ENCODE measurements around the gene TMEM203.

TMEM203 gene

DNA sequence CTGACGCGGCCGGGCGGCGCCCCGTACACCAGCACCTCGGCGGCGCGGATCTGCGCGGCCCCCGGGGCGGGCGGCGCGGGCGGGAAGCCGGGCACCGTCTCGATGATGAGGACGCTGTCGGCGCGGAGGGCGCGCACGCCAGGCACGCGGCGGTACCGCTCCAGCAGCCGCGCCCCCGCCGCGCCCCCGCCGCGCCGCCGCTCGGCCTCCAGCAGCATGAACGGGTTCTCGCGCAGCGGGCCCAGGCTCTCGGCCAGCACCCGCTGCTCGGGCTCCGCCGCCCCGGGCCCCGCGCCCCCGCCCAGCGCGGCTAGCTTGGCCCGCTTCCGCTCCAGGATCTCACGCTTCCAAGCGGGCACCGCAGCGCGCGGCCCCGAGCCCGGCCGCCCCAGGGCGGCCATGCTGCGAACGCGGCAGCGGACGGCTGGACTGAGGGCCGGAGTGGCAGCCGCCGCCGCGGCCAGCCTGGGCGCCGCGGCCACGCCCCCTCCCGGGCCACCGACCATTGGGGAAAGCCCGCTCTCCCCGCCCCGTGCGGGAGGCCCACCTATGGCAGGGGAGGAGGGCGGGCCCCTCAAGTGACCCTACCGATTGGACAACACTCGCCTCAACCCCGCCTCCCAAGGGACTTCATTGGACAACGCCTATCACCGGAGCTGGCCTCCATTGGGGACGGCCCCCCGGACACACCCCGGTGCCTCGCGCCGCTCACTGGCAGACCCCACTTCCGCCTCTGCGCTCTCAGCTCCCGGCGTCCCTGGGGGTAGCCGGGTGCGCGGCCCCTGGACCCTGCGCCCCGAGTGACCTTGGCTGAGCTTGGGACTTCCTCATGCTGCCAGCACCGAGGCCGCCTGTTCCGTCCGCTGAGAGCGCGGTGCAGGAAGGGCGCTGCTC, 4.9 kb downstream of the TMEM203 start, which contains the start of gene TPRN:
TPRN (minus strand) TSS at position 431 of the 894 bp plus-strand sequence; CDS start at position 401, 30 bp downstream.
- H3K27ac ChIP-seq = peak within 1 kb of the TSS in 20 of 21 experiments; percentile 61 to 97 (median 82)
- H3K4me3 ChIP-seq = peak within 1 kb of the TSS; percentile 45 to 71 (median 58)

DNA sequence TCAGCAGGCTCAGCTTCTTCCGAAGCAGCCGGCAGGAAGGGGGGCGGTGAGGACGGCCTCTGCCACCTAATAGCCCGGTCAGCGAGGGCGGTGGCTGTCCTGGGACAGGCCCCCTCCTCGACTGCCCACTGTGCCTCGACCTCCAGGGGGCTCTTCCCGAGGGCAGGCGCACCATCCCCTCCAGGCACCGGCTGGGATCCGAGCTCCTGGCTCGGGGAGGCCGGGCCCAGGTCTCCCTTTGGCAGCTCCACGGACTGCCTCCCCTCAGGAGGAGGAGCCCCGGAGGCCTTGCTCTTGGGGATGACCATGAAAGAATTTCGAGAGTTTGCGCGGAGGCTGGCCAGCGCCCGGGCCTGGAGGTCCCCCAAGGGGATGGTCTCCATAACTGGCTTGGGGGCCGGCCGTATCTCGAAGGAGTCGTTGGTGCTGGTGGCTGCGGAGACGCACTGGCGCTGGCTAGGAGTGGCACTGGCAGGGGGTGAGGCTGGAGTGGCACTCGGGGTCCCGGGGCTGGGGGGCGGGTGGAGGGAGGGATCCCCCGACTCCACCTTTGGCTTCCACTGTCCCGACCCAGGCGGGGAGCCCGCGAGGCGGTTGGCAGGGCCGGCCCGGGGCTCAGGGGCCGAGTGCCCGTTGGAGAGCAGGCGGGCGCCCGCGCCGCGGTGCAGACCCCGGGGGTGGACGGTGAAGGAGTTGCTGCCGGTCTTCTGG, 5.9 kb downstream of the TMEM203 start:
- Histone ChIP-seq H3K27ac (peak overlapping the region in 7 of 21 experiments; percentile 7 to 65 (median 39)), H3K4me3 (peak overlapping the region; percentile 9 to 71 (median 27))

- H3K4me3 ChIP-seq = no peak overlapping the region
These were observed 6.6 kb downstream of the TMEM203 start for GRCh38 chr9:137198902-137199283.

GRCh38 chr9:137198051-137198901, 7.2 kb downstream of the TMEM203 start:
- no peak overlapping the region for H3K4me3 ChIP-seq
- H3K27ac ChIP-seq = peak overlapping the region in 1 of 21 experiments; percentile 17

More at GRCh38 chr9:137198902-137199283, 6.6 kb downstream of the TMEM203 start:
- H3K27ac ChIP-seq = peak overlapping the region in 5 of 21 experiments; percentile 11 to 51 (median 39)

GRCh38 chr9:137195525-137196220, 9.8 kb downstream of the TMEM203 start:
- peak overlapping the region in 9 of 21 experiments; percentile 1 to 72 (median 50) for H3K27ac ChIP-seq
- H3K4me3 ChIP-seq = peak overlapping the region in 1 of 7 experiments; percentile 16

GRCh38 chr9:137194909-137195308, 10.5 kb downstream of the TMEM203 start:
- peak overlapping the region in 1 of 7 experiments; percentile 16 for H3K4me3 ChIP-seq

GRCh38 chr9:137194388-137194787, 11.1 kb downstream of the TMEM203 start:
- H3K27ac ChIP-seq = peak overlapping the region in 9 of 21 experiments; percentile 1 to 72 (median 36)
- no peak overlapping the region for H3K4me3 ChIP-seq

More at GRCh38 chr9:137194909-137195308, 10.5 kb downstream of the TMEM203 start:
- peak overlapping the region in 10 of 21 experiments; percentile 1 to 72 (median 49) for H3K27ac ChIP-seq

DNA sequence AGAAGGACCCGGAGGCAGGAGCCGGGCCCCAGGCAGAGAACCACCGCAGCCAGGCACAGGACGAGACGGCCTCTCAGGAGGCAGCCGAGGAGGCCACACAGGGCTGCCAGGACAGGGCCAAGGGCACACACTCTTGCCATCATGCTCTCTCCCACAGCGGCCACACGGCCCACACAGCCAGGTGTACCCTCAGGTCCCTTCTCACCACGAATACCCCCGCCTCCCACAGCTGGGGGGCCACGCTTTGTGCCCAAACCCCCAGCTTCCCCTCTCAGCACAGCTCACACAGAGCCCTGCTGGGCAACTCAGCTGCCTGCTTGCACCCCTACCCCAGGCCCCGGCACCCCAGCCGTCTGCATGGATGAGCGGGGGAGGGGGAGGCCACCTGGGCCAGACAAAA, 11.7 kb downstream of the TMEM203 start:
- Histone ChIP-seq H3K27ac (peak overlapping the region in 2 of 21 experiments; percentile 40 to 72), H3K4me3 (no peak overlapping the region)

- Histone ChIP-seq H3K4me3 (no peak overlapping the region), H3K27ac (no peak overlapping the region)
These were observed 12.6 kb downstream of the TMEM203 start for GRCh38 chr9:137192859-137193258.

GRCh38 chr9:137192448-137192780, 13.0 kb downstream of the TMEM203 start:
- Histone ChIP-seq H3K4me3 (no peak overlapping the region), H3K27ac (no peak overlapping the region)

DNA sequence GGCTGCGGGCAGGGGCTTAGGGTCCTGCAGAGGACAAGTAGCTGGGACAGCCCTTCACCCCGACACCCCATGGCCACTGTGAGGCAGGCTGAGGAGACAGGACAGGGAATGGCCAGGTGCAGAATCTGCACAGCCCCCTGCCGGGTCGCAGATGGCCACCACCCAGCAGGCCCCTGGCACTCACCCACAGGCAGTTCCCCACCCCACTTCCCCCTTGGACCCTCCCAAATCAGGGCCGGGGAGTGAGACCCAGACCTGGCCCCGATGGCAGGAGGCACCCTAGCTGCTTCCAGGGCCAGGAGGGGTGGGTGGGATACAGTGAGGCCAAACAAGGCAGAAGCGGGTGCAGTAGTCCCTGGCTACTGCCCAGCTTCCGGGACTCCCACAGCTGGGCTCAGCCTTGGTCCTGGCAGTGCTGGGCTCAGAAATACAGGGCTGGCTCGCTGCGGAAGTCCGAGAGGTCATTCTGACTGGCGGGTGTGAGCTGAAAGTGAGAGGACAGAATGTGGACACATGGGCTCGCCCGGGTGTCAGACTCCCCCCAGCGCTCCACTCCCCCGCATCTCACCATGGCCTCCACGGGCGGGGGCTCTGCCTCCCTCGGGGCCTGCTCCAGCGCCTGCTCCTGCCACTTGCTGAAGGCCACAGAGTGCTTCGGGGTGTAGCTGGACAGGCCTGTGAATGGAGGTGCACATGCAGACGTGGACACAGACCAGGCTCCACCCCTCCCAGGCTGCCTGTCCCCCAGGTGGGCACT, 13.6 kb downstream of the TMEM203 start:
- no peak overlapping the region for H3K4me3 ChIP-seq
- H3K27ac ChIP-seq = peak overlapping the region in 1 of 21 experiments; percentile 32

DNA sequence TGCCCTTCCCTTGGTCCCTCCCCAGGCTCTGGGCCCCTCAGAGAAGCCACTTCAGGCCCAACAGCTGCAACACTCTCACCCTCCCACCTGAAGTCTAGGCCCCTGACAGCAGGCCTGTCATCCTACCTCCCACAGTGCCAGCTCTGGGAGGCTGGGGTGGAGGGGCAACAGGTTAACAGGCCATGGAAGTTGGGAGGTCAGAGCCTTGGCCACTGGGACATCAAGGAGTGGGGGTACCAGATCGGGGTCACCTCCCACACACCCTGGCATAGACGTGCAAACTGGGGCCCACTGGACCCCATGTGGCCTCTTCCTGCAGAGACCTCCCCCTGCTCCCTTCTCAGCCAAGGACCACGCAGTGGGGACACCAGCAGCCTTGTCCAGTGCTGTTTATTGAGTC, 14.2 kb downstream of the TMEM203 start:
- H3K27ac ChIP-seq = peak overlapping the region in 2 of 21 experiments; percentile 32 to 97

GRCh38 chr9:137190315-137190856, 15.1 kb downstream of the TMEM203 start:
- peak overlapping the region in 17 of 21 experiments; percentile 91 to 99 (median 97) for H3K27ac ChIP-seq
- peak overlapping the region in 1 of 7 experiments; percentile 99 for H3K4me3 ChIP-seq

More for the DNA sequence above, 14.2 kb downstream of the TMEM203 start:
- no peak overlapping the region for H3K4me3 ChIP-seq

GRCh38 chr9:137189297-137190295, 15.9 kb downstream of the TMEM203 start:
- H3K4me3 ChIP-seq = peak overlapping the region; percentile 77 to 99 (median 90)
- peak overlapping the region; percentile 91 to 99 (median 97) for H3K27ac ChIP-seq

DNA sequence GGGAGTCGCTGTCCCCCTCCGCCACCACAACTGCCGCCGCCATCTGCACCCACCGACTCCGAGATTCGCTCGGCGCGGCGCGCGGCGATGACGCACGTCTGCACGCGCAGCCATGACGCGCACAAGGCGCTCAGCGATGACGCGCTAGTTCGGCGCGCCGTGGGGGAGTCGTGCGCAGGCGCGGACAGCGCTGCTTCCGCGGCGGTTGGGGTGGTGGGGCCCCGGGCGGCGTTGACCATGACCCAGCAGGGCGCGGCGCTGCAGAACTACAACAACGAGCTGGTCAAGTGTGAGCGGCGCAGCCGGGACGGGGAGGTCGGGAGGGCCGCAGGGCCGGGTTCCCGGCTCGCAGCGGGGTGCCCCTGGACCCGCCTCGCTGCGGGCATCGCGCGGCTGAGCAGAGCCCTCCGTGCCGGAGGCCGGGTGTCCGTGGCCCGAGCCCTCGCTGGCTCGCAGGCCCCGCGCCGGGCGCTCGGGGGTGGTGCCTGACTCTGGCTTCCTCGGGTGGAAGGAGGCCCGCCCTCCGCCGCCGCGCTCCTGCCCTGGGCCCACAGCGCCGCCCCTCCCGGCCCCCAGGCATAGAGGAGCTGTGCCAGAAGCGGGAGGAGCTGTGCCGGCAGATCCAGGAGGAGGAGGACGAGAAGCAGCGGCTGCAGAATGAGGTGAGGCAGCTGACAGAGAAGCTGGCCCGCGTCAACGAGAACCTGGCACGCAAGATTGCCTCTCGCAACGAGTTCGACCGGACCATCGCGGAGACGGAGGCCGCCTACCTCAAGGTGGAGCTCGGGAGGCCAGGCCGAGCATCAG, 16.8 kb downstream of the TMEM203 start, which contains the start of the genes ANAPC2 and SSNA1:
ANAPC2 (minus strand) TSS at position 71 of the 807 bp plus-strand sequence; CDS start at position 43, 28 bp downstream.
SSNA1 (plus strand) TSS at position 187 of the 807 bp plus-strand sequence; CDS start at position 238, 51 bp downstream.
- H3K27ac ChIP-seq = peak within 1 kb of the TSS; percentile 91 to 99 (median 97)
- peak within 1 kb of the TSS; percentile 77 to 99 (median 90) for H3K4me3 ChIP-seq

All from skin epidermis (tissue), 12 donors.